AG04449 (cell line): ENCODE data around the gene TAS2R19.
"Not testable (repeated sequence)": the region's sequence is repeated elsewhere in the genome, so short reads cannot be mapped to it uniquely, and the experiment has no call there.

Experiments used
- CTCF ChIA-PET: fragments of 350-600 bp; formaldehyde crosslinking; extraction: SDS; loops from one replicate; lab custom pipeline; 2021; ENCODE audit warnings: antibody characterized with exemption; lab: Yijun Ruan, JAX
- POLR2A ChIA-PET: fragments of 400-600, 350-600 bp; formaldehyde crosslinking; extraction: SDS; loops from one replicate; lab custom pipeline; 2020; ENCODE audit warnings: antibody characterized with exemption, inconsistent platforms; lab: Yijun Ruan, JAX
- DNase-seq: peaks from one replicate; pipeline ENCODE4 v3.0.0-alpha.2; 2010; ENCODE audit warnings: low read depth, low spot score
- H3K4me3 ChIP-seq: 2 replicates; pipeline ENCODE4 v1.5.1; 2011; ENCODE audit warnings: low read depth, mild to moderate bottlenecking, control low read depth, low read length
- CTCF ChIP-seq: IDR thresholded peaks from one replicate; pipeline ENCODE4 v1.5.1; 2011; ENCODE audit warnings: mild to moderate bottlenecking, moderate library complexity, low read length, control low read depth, inconsistent platforms; ENCODE audit not compliant: insufficient read depth; ENCODE audit errors: missing control alignments

The TAS2R19 gene, protein sequence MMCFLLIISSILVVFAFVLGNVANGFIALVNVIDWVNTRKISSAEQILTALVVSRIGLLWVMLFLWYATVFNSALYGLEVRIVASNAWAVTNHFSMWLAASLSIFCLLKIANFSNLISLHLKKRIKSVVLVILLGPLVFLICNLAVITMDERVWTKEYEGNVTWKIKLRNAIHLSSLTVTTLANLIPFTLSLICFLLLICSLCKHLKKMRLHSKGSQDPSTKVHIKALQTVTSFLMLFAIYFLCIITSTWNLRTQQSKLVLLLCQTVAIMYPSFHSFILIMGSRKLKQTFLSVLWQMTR

DNA sequence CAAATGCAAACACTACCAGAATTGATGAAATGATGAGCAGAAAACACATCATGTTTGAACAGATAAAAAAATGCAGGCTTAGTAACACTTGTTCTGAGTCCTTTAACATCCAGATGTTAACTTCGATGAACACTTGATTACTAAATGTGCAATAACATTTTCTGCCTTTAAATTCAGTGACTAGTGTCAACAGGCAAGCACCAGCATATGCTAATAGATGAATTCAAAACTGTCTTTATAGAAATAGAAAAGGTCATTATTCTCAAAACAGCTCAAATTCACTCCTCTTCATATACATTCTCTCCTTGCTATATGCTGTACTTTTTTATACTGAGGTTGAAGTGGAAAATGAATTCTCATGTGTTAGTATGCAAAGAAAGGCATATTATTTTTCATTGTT lies at the start of gene TAS2R19:
Gene TAS2R19 (minus strand): TSS at position 101 of the 400 bp plus-strand sequence. CDS start 49 bp downstream, at position 52.
- TF ChIP-seq CTCF = no peak
- POLR2A ChIA-PET = no interaction called here
- CTCF ChIA-PET = no interaction called here

GRCh38 chr12:11071414-11071813 lies 49.0 kb upstream of the TAS2R19 start:
- ChIA-PET CTCF (no interaction called here), POLR2A (no interaction called here)
- no peak overlapping the region for H3K4me3 ChIP-seq
- DNase-seq = no peak
- no peak for TF ChIP-seq CTCF

More for the DNA sequence above, at the start of gene TAS2R19:
- no peak for DNase-seq
- no peak within 1 kb of the TSS for H3K4me3 ChIP-seq

DNA sequence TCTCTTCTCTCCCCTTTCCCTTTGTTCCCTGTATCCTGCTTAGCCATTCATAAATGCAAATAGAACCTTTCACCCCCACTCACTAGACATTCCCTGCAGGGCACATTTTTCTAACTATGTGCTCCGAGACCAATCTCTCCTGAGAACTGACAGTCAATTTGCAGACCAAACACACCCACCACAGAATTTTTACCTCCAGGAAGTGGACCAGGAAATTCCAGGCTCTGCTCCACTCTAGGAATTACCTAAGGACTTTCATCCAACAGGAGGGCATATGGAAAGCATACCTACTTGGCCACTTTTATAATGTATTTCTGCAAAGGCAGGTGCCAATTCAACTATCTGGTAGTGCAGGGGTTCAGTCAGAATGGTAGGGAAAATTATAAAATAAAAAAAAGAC lies 48.6 kb upstream of the TAS2R19 start:
- DNase-seq = no peak
- no peak for TF ChIP-seq CTCF
- H3K4me3 ChIP-seq = no peak overlapping the region
- ChIA-PET POLR2A (no interaction called here), CTCF (no interaction called here)

DNA sequence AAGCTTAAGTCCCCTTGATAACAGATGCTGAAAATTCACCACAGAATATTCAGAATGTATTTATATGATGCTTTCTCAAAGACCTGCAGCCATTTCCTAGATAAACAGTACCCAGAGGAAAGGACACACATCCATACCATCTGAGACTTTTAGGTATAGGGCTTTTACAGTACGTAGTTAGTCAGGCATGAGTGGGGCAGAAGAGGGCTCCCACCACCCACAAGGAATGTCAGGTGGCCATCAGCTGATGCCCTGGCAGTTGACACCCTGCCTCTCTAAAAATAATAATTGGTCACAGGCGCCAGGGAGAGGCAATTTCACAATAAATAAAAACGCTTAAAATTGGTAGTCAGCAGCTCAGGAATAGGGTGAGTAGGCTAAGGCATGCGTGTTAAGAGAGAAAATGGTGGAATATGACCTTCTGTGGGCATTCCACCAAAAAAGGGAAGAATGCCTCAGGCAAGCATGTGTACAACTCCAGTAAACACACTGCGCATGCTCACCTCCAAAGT lies 47.5 kb upstream of the TAS2R19 start:
- CTCF ChIA-PET = no interaction called here
- POLR2A ChIA-PET = no interaction called here
- no peak for TF ChIP-seq CTCF

GRCh38 chr12:11067514-11067913 lies 45.1 kb upstream of the TAS2R19 start:
- ChIA-PET POLR2A (no interaction called here), CTCF (no interaction called here)
- no peak overlapping the region for H3K4me3 ChIP-seq
- no peak for DNase-seq
- TF ChIP-seq CTCF = no peak

More for the DNA sequence above, 47.5 kb upstream of the TAS2R19 start:
- DNase-seq = no peak
- no peak overlapping the region for H3K4me3 ChIP-seq

DNA sequence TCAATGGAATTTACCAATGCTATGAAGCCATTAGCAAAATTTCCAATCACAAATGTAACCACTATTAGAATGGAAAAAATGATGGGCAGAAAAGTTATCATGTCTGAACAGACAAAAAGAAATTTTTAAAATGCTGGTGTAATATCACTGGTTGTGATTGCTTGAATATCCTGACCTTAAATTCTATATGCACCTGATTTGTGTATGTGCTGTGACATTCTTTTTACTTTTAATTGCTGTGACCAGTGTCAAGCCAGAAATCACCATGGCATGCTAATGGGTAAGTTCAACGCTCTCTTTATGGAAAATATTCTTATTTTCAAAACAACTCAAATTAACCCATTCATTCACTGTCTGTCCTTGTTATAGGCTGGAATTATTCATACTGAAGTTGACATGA lies 39.8 kb upstream of the TAS2R19 start, which contains the start of gene TAS2R46:
Gene TAS2R46 (minus strand): TSS at position 101 of the 400 bp plus-strand sequence. CDS start 0 bp downstream, at position 101.
- CTCF ChIA-PET, DNase-seq, H3K4me3 ChIP-seq, POLR2A ChIA-PET: not testable (repeated sequence)

DNA sequence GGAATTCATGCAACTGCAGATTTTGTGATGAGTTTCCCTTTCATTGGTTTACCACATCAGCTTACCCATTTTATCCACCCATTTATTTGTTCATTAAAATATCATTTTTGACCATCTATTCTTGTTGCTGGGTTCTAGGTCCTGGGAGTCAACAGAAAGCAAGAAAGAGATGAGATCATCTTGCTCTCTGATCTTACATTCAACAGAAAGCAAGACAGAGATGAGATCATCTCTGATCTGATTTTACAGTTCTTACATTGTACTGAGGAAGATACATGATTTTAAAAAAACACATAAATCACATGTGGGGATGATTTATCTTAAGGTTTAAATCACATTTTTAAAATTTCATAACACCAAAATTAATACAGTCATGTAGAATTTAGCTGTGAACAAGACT lies 37.4 kb upstream of the TAS2R19 start:
- POLR2A ChIA-PET = no interaction called here
- no peak for DNase-seq
- CTCF ChIA-PET = no interaction called here
- TF ChIP-seq CTCF = no peak
- no peak overlapping the region for H3K4me3 ChIP-seq
